ENCODE results near the gene HOXB7. TPM values are rescaled to one million over a fixed set of nuclear protein-coding genes. Genes with fewer than 3 reads are reported as not detected.
A peak's percentile ranks its signal among the peaks of the same experiment; 100 is the strongest.

Gene HOXB7
- total and polyA plus RNA-seq, 4 donors = 0.08 to 0.31 (median 0.27) TPM

DNA sequence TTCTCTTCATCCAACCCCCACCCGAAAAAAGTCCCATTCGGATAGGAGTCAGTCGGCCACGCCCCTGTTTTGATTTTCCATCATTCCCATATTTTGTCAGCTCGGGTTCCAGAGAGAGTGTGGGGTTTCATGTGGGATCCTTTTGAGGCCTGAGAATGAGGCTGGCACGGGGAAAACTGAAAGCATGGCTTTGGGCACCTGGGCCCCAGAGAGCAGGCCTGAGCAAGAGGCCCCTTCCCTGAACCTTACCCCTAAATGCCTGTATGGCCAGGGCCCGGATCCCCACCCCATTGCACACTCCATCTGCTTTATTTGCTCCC, 28.1 kb downstream of the HOXB7 start:
- no peak overlapping the region for H3K9ac ChIP-seq (ENCODE audit: low read depth in 1 of 2, low read length in 2 of 2)
- WGBS = 22% methylated on average over 7 of the region's 7 CpGs
- no peak for DNase-seq (ENCODE audit: low spot score)

DNA sequence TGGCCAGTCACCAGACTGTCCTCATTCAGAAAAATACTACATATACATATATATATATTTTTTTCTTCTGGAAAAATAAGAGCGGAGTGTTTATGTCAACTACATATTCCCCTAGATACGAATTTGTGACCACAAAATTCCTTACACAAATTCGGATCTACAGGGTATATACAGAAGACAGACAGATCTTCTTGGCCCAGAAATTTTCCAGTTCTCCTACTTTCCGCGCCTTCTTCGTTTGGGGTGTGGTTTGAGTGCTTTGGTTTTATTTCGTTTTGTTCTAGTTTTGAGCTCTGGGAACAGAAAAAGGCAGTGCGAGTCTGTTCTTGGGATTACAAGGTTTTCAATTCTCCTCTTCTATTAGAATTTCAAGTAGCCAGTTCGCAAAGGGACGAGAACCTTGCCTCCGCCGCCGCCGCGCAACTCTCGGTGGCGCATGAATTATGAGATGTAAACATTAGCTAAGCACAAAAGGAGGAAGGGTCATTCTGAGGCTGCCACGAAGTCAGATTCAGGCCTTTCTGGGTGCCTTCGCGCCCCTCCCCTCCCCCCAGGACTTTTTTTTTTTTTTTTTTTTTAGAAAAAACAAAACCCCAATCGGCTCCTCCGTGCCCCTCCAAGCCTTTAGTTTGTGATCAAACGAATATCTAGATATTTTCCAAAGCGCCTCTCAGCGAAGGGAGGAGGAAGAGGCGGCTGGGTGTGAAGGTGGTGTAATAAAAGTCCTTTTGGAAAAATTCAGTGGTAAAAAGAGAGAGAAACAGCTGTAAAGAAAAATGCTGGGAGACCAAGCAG, 30.9 kb downstream of the HOXB7 start:
- no peaks in the 10 kb centered on the region for H3K36me3 ChIP-seq (ENCODE audit: control insufficient read depth in 4 of 4, insufficient read depth in 3 of 4, low read depth in 1 of 4, low read length in 3 of 4)
- DNase-seq (ENCODE audit: low spot score) = no peak
- peaks cover 0 to 7% (median 3%) of the 10 kb centered on the region in 4 donors for H3K4me1 ChIP-seq (ENCODE audit: control insufficient read depth in 4 of 4, insufficient read depth in 4 of 4, low read length in 3 of 4)
- no peaks in the 10 kb centered on the region for H3K9me3 ChIP-seq (ENCODE audit: control insufficient read depth in 4 of 4, low read length in 3 of 4)
- no peak overlapping the region for H3K4me3 ChIP-seq (ENCODE audit: low read depth in 1 of 3, low read length in 3 of 3)
- peak overlapping the region in 1 of 2 donors; percentile 36 for H3K9ac ChIP-seq (ENCODE audit: low read depth in 1 of 2, low read length in 2 of 2)
- WGBS = 16% methylated on average over 26 of the region's 26 CpGs
- peak overlapping the region; percentile 50 to 75 for H3K27ac ChIP-seq (ENCODE audit: low read depth in 1 of 2, low read length in 2 of 2)
- H3K27me3 ChIP-seq (ENCODE audit: control insufficient read depth in 4 of 4, insufficient read depth in 4 of 4, low read length in 3 of 4) = peaks cover 4 to 19% (median 9%) of the 10 kb centered on the region in 4 donors
- TF ChIP-seq FOXA1 (IDR thresholded peaks at IDR 0.05) (no peak), RXRA (IDR thresholded peaks at IDR 0.05) (no peak), YY1 (IDR thresholded peaks at IDR 0.05) (no peak), JUND (IDR thresholded peaks at IDR 0.05) (no peak), NR2F2 (IDR thresholded peaks at IDR 0.05) (no peak), TAF1 (conservative IDR thresholded peaks at IDR 0.05) (no peak), SP1 (IDR thresholded peaks at IDR 0.05) (no peak), FOXA2 (IDR thresholded peaks at IDR 0.05) (no peak), HNF4G (IDR thresholded peaks at IDR 0.05) (no peak), RAD21 (IDR thresholded peaks at IDR 0.05) (no peak), EGR1 (IDR thresholded peaks at IDR 0.05; ENCODE audit: low read depth in 2 of 2) (no peak), HNF4A (conservative IDR thresholded peaks at IDR 0.05) (no peak)
- TF ChIP-seq, protein P1, sequence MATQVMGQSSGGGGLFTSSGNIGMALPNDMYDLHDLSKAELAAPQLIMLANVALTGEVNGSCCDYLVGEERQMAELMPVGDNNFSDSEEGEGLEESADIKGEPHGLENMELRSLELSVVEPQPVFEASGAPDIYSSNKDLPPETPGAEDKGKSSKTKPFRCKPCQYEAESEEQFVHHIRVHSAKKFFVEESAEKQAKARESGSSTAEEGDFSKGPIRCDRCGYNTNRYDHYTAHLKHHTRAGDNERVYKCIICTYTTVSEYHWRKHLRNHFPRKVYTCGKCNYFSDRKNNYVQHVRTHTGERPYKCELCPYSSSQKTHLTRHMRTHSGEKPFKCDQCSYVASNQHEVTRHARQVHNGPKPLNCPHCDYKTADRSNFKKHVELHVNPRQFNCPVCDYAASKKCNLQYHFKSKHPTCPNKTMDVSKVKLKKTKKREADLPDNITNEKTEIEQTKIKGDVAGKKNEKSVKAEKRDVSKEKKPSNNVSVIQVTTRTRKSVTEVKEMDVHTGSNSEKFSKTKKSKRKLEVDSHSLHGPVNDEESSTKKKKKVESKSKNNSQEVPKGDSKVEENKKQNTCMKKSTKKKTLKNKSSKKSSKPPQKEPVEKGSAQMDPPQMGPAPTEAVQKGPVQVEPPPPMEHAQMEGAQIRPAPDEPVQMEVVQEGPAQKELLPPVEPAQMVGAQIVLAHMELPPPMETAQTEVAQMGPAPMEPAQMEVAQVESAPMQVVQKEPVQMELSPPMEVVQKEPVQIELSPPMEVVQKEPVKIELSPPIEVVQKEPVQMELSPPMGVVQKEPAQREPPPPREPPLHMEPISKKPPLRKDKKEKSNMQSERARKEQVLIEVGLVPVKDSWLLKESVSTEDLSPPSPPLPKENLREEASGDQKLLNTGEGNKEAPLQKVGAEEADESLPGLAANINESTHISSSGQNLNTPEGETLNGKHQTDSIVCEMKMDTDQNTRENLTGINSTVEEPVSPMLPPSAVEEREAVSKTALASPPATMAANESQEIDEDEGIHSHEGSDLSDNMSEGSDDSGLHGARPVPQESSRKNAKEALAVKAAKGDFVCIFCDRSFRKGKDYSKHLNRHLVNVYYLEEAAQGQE (IDR thresholded peaks at IDR 0.05) = no peak
- TF ChIP-seq, protein P2, sequence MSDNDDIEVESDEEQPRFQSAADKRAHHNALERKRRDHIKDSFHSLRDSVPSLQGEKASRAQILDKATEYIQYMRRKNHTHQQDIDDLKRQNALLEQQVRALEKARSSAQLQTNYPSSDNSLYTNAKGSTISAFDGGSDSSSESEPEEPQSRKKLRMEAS (IDR thresholded peaks at IDR 0.05) = no peak
- TF ChIP-seq, protein P3, sequence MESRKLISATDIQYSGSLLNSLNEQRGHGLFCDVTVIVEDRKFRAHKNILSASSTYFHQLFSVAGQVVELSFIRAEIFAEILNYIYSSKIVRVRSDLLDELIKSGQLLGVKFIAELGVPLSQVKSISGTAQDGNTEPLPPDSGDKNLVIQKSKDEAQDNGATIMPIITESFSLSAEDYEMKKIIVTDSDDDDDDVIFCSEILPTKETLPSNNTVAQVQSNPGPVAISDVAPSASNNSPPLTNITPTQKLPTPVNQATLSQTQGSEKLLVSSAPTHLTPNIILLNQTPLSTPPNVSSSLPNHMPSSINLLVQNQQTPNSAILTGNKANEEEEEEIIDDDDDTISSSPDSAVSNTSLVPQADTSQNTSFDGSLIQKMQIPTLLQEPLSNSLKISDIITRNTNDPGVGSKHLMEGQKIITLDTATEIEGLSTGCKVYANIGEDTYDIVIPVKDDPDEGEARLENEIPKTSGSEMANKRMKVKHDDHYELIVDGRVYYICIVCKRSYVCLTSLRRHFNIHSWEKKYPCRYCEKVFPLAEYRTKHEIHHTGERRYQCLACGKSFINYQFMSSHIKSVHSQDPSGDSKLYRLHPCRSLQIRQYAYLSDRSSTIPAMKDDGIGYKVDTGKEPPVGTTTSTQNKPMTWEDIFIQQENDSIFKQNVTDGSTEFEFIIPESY (IDR thresholded peaks at IDR 0.05) = no peak

More for the DNA sequence above, 28.1 kb downstream of the HOXB7 start:
- TF ChIP-seq GABPA (IDR thresholded peaks at IDR 0.05 in 1 of 2, conservative IDR thresholded peaks at IDR 0.05 in 1 of 2) (no peak), RXRA (IDR thresholded peaks at IDR 0.05) (peak in 1 of 2 donors; percentile 4), RAD21 (IDR thresholded peaks at IDR 0.05) (no peak), FOXA1 (IDR thresholded peaks at IDR 0.05) (no peak), HNF4G (IDR thresholded peaks at IDR 0.05) (no peak), EGR1 (IDR thresholded peaks at IDR 0.05; ENCODE audit: low read depth in 2 of 2) (no peak), SP1 (IDR thresholded peaks at IDR 0.05) (peak; percentile 2)
- TF ChIP-seq, protein P1 (IDR thresholded peaks at IDR 0.05) = no peak
- TF ChIP-seq, protein P3 (IDR thresholded peaks at IDR 0.05) = no peak
- H3K4me3 ChIP-seq (ENCODE audit: low read depth in 1 of 3, low read length in 3 of 3) = no peak overlapping the region
- peak overlapping the region; percentile 75 to 82 for H3K27ac ChIP-seq (ENCODE audit: low read depth in 1 of 2, low read length in 2 of 2)
- peaks cover 4 to 30% (median 11%) of the 10 kb centered on the region in 4 donors for H3K27me3 ChIP-seq (ENCODE audit: control insufficient read depth in 4 of 4, insufficient read depth in 4 of 4, low read length in 3 of 4)
- no peaks in the 10 kb centered on the region for H3K36me3 ChIP-seq (ENCODE audit: control insufficient read depth in 4 of 4, insufficient read depth in 3 of 4, low read depth in 1 of 4, low read length in 3 of 4)
- H3K4me1 ChIP-seq (ENCODE audit: control insufficient read depth in 4 of 4, insufficient read depth in 4 of 4, low read length in 3 of 4) = peaks cover 3 to 24% (median 13%) of the 10 kb centered on the region in 4 donors
- H3K9me3 ChIP-seq (ENCODE audit: control insufficient read depth in 4 of 4, low read length in 3 of 4) = no peaks in the 10 kb centered on the region

All from liver (tissue), 9 donors.